ELF-1 (cell line): ENCODE data around the gene AKR1B1.

ENCODE experiments used
- DNase-seq: peaks from one replicate; pipeline ENCODE4 v3.0.0-alpha.2; 2016; ENCODE audit warnings: low read depth, low spot score

AKR1B1 gene

DNA sequence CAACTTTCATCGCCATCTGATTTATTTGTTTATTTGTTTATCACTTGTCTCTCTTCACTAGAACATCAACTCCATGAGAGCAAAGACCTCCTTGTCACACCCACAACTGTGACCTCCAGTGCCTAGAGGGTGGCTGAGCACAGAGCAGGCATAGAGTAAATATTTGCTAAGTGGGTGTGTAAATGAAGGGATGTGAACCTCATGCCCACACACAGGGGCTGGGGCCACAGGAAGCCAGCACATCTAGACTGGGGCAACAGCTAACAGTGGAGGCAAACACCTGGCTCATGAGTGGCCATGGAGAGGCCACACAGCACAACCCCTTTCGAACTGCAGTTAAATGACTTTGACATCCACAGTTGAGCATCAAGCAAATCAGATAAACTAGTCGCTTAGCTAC lies 39.8 kb downstream of the AKR1B1 start:
- no peak for DNase-seq

DNA sequence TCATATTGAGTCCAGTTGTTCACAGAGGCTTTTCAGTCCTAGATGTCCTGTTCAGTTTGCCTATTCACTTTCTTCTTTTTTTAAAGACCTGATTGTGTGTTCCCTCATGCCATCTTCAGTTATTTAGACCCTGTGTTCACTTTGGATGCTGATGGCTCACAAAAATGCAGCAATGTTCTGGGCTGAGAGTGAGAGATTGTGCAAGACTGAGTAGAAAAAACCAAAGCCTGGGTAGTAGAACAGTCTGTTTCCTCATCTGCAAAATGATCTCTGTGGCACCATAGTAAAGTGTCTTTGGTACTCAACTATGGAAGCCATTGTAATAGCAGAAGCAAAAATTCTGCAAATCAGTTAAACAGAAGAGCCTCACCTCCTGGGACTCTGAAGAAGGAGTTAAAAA lies 43.2 kb downstream of the AKR1B1 start:
- DNase-seq = no peak

- DNase-seq = peak; percentile 41
Measured at GRCh38 chr7:134414109-134414508, 44.8 kb downstream of the AKR1B1 start.

GRCh38 chr7:134407311-134407710 lies 51.6 kb downstream of the AKR1B1 start:
- no peak for DNase-seq

GRCh38 chr7:134406431-134406830 lies 52.5 kb downstream of the AKR1B1 start:
- no peak for DNase-seq

- no peak for DNase-seq
Measured at GRCh38 chr7:134405299-134405698, 53.6 kb downstream of the AKR1B1 start.

- DNase-seq = no peak
Measured at GRCh38 chr7:134403062-134403461, 55.8 kb downstream of the AKR1B1 start.

DNA sequence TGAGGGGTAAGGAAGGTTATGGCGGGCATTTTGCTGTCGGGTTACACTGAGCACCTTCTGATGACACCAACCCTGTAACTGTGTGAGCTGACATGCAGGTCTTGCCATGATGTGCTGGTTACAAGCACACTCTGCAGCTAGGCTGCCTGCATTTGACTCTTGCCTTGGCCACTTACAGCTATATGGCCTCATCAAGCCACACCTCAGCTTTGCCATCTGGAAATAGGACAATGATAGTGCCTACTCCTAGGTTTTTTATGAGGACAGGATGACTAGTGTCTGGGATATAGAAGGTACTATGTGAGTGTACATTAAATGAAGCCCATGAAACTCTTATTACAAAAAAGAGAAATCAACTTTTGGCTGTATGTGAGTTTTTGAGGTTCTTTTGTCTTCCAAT lies 58.0 kb downstream of the AKR1B1 start:
- no peak for DNase-seq

DNA sequence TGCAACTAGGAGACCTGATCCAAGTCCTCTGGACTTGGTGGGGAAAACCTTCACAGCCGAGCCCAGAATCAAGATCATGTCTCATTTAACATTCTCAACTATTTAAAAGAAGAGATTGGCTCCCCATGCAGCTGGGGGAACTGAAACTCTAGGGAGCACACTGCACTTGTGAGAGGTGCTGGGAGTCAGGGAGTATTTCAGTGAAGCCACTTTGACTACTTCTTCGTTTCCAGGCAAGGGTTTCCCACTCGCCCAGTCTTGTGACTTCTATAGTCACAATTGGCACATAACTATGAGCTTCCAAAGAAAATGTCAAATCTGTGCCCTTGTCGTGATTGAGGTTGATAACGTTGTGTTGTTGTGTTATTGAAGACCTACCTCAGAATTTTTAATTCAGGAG lies 62.9 kb downstream of the AKR1B1 start:
- DNase-seq = no peak

DNA sequence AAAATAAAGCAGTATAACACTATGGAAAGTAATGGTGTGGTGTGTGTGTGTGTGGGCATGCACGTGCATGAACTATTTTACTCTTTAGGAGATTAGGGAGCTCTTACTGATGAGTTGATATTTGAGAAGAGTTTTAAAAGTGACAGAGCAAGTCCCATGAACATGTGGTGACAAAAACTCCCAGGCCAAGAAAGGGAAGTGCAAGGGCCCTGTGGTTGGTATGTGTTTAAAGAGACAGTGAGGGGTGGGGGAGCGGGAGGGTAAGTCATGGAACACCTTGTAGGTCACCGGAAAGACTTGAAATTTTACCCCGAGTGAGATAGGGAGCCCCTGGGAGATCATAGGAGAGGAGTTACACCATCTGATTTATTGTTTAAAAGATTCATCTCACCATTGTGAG lies 63.3 kb downstream of the AKR1B1 start:
- DNase-seq = no peak

- no peak for DNase-seq
Measured at GRCh38 chr7:134394056-134394455, 64.8 kb downstream of the AKR1B1 start.
